ENCODE measurements around the gene TUBB6.

- TF ChIP-seq, protein P1, sequence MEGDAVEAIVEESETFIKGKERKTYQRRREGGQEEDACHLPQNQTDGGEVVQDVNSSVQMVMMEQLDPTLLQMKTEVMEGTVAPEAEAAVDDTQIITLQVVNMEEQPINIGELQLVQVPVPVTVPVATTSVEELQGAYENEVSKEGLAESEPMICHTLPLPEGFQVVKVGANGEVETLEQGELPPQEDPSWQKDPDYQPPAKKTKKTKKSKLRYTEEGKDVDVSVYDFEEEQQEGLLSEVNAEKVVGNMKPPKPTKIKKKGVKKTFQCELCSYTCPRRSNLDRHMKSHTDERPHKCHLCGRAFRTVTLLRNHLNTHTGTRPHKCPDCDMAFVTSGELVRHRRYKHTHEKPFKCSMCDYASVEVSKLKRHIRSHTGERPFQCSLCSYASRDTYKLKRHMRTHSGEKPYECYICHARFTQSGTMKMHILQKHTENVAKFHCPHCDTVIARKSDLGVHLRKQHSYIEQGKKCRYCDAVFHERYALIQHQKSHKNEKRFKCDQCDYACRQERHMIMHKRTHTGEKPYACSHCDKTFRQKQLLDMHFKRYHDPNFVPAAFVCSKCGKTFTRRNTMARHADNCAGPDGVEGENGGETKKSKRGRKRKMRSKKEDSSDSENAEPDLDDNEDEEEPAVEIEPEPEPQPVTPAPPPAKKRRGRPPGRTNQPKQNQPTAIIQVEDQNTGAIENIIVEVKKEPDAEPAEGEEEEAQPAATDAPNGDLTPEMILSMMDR (IDR thresholded peaks at IDR 0.05; ENCODE audit: low read length): no peak
- no peak for TF ChIP-seq EZH2 (IDR thresholded peaks at IDR 0.05; ENCODE audit: borderline replicate concordance, low read length)
Measured at GRCh38 chr18:12328179-12328823, 20.3 kb downstream of the TUBB6 start.
